ENCODE measurements around the gene PMPCA.
A peak's percentile ranks its signal among the peaks of the same experiment; 100 is the strongest.
"Not testable (repeated sequence)": the region's sequence is repeated elsewhere in the genome, so short reads cannot be mapped to it uniquely, and the experiment has no call there.

Gene PMPCA

DNA sequence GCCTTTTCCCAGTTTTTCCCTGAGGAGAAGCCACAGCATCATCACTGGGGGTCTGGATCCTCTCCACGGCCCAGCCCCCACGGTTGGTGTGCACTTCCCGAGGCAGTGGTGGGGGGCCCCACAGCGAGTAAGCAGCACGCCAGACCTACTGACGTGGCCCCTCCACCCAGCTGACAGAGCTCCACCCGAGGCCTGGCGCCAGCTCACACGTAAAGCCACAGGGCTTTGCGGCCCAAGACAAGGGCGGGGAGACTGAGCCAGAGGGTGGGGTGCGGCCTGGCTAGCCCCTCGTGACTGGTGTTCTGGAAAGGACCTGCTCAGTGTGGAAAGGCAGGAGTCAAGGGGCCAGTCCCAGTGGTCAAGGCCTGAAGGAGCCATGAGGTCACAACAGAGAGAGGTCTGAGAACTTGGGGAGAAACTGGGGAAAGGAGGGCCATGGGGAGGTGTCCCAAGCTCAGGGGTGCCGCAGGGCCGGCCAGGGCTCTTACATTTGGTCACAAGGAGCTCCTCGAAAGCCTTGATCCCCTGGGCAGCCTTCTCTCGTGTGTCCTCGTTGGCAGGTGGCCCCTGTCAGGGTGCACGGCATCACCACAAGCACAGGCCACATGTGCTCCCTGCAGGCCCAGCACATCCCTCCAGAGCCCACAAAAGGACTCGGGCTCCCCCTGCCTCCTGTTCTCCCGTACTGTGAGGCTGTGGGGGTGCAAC, 16.0 kb upstream of the PMPCA start:
- DNase-seq (ENCODE audit: low spot score): no peak

DNA sequence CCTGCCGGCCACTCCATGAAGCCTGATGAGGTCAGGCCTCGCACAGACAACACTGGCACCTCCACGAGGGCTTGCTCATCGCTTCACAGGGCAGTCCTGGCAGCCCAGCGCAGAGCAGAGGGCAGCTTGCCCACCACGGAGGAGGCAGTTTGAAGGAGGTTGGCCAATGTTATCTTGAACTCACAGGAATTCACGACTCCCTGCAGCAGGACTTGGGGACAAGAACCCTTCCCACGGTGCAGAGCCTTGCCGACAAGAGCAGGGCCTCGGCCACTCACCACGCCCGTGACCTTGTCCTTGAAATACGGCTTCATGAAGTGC, 15.5 kb upstream of the PMPCA start:
- no peak for DNase-seq (ENCODE audit: low spot score)

DNA sequence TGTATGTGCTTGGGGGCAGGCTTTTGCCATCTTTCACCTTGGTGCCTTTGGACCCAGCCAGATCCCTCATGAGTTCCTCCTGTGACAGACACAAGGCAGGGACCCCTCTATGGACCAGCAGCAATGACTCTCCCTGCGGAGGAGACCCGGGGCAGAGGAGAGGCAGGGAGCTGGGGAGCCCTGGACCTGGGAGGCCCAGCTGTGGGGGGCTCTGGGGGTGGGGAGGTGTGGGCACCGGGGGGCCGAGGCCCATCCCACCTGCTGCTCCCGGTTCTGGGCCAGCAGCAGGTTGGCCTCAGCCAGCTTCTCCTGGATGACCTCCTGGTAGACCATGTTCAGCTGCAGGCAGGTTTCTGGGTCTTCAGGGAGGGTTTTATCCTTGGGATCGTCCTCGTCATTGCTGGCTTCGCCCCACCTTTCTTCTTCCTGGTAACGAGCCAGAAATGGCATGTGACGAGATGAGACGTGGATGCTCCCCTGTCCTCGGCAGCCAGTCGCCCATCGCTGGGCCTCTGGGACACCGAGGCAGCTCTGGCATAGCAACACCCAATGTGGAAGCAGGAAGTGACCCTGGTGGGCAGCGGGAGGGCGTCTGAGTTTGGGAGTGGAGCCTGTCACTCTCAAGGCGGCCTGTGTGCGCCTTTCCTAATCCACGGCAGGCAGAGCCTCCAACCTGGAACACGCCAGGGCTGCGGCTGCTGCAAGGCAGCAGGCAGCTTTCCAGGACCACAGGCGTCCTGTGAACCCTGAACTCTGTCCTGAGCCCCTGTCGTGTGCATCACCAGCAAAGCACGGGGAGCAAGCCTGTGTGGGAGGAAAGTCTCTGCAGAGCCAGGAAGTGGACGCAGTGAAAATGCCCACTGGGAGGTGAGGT, 14.9 kb upstream of the PMPCA start:
- no peak for DNase-seq (ENCODE audit: low spot score)

DNA sequence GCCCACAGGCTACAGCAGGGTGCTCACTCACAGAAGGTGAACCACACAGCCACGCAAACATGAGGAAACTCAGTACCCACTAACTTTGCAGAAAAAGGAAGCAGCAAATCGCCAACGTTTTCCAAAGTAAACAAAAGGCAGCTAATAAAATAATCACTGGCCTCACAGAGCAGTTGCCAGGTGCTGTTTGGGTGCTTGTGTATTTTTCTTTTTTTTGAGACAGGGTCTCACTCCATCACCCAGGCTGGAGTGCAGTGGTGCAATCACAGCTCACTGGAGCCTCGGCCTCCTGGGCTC, 14.3 kb upstream of the PMPCA start:
- no peak for DNase-seq (ENCODE audit: low spot score)

DNA sequence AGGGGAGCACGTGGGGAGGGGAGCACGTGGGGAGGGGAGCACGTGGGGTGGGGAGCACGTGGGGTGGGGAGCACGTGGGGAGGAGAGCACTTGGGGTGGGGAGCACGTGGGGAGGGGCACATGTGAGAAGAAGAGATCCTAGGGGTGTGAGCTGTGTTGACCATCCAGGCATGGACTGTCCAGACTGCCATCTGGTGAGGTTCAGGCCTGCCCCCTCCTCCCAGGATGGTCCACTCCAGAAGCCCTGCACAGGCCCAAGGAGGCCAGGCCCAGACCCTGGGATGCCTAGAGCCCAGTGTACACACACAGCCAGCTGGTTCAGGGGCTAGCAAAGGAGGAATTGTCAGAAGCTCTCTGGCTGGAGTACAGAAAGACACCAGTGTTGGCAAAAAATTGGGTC, 12.8 kb upstream of the PMPCA start:
- DNase-seq (ENCODE audit: low spot score): no peak

DNA sequence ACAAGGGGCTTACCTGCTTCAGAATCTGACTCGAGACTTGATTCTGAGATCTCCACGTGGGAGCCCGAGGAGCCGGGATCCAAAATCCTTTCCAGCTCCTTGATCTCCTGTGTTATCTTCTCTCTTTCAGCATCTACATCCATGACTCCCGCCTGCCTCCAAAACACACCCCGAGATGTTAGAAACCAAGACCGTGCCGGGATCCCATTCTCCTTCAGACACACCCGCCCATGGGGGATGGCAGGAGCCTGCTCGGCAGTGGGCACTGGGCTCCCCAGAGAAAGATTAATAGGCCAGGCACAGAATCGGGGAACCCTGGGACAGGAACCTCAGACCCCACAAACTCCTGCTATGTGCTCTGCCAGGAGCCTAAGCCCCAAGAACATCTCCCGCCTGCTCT, 12.2 kb upstream of the PMPCA start:
- DNase-seq (ENCODE audit: low spot score): no peak

DNA sequence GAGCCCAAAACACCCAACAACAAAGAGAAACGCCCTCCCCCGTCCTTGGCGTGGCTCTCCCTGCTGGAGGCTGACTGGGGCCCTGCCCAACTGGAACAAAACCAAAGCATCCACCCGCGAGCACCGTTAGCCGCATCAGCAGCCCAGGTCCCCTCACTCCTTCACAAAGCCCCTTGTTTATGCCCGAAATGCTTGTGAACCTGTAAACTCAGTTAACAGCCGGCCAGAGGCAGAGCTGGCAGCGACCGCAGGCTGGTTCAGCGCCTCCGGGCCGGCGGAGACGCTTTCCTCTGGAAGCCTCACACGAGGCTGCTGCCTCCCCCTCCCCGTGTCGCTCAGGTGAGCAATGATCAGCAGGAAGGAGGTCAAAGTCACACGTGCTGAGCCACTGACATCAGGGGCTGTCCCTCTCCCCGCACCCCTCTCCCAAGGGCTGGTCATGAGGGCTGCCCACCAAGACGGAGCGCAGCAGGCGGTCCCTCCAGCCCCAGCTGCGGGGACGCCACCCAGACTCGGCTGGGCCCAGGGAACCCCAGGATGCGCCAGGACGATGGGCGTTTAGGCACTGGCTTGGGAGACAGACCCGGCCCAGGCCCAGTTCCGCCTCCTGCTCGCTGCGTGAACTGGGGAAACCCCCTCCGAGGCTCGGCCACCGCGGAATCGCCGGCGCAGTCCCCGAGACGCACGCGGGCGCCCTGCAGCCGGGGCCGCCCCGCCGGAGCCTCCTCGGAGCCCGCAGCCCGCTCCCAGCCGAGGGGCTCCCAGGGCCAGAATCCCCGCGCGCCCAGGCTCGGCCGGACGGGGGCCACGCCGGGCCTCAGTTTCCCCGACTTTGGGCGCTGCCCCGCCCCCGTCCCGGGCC, 11.1 kb upstream of the PMPCA start:
- peak; percentile 23 for DNase-seq (ENCODE audit: low spot score)

DNA sequence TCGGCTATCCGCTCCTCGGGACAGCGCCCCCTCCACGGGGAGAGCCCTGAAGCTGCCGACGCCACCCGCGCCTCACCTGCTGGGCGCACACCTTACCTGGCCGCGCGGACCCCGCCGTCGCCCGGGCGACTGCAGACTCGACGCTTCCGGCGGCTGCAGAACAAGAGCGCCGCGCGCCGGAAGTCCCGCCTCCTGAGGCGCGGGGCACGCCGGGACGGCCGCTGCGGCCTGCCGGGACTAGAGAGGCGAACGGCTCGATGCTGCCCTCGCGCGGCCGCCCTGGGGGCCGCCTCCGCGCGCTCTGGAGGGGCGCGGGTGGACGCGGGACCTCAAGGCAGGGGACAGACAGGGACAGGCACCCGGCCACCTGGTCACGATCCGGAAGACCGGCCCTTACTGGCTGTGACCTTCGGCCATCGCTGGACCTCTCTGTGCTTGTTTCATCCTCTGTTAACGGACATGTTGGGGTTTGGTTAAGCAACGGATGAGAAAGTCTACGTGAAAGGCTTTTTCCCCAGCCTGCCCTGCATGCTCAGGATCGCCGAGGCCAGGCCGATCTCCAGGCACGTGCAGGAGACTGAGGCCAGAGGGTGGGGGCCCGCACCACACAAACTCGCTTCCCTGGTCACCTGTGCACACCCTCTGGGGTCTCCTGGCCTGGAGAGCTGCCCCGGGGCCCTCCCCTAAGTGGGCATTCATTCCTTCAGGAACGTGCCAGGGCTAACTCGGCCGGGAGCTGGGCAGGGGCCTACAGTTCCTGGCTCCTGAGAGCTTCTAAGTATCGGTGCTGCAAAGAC, 10.2 kb upstream of the PMPCA start, which contains the start of gene SNAPC4:
TSS of gene SNAPC4 (minus strand) at position 133 of the 797 bp plus-strand sequence. CDS start 1,742 bp downstream, outside the sequence.
- DNase-seq (ENCODE audit: low spot score): peak; percentile 88

DNA sequence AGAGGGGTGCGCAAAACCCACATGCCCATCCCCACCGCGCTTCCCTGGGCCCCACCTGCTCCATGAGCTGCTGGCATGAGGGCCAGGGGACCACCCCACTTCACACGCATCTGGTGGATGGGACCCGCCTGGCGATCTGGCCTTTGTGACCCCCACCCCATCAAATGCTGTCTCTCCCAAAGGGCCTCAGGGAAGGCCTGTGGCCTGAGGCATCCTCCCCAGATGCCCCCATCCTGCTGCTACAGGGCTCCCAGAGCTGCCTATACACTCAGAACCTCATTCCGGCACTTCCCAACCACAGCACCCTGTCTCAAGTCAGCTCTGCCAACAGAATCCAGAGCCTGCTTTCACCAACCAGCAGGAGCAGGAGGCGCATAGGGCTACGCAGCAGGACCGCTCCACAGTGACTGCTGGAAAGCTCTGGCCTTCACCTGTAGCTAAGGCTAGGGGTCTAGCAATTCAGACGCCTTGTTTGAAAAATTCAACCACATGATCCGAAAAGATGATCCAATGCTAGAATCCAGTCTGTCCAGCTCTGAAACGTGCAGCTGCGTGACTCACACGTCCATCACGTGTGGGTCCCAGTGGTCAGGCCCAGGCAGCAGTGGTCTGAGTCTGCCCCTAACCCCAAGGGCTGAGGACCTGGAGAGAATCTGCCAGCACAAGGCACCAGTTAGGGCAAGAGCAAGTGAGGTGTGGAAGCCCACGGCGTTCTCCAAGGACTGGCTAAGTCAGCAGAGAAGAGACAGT, 9.1 kb upstream of the PMPCA start:
- no peak for DNase-seq (ENCODE audit: low spot score)

DNA sequence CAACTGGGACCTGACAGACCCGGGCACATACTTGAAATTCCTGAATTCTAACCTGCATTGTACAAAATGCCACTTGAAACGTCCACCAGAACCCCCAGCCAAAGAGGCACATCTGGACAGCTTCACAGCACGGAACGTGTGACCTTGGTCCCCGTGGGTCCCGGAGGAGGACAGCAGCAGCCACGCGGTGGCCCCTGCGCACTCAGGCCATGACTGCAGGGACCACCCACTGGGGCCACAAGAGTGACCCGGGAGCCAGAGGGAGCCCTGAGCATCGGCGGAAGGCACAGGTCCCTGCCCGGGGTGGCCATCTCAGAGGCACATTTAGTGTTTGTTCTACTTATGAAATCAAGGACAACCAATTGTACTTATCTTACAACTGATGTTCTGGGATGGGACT, 8.4 kb upstream of the PMPCA start:
- no peak for DNase-seq (ENCODE audit: low spot score)

DNA sequence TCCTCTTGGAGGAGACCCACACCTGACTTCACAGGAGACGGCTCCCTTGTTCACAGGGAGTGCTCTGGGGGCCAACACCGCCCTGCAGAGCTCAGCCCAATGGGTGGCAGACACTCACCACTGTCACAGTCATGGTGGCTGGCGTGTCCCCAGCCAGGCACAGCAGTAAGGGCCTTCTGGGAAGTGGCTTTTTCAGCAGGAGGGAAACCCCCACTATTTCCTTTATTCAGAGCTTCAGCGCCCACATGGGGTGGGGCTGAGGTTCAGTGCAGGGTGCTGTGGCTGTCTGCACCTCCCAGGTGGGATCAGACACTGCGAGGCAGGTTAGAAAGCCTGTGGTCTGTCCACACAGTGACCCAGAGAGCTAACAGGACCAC, 6.9 kb upstream of the PMPCA start:
- DNase-seq (ENCODE audit: low spot score): peak; percentile 83

DNA sequence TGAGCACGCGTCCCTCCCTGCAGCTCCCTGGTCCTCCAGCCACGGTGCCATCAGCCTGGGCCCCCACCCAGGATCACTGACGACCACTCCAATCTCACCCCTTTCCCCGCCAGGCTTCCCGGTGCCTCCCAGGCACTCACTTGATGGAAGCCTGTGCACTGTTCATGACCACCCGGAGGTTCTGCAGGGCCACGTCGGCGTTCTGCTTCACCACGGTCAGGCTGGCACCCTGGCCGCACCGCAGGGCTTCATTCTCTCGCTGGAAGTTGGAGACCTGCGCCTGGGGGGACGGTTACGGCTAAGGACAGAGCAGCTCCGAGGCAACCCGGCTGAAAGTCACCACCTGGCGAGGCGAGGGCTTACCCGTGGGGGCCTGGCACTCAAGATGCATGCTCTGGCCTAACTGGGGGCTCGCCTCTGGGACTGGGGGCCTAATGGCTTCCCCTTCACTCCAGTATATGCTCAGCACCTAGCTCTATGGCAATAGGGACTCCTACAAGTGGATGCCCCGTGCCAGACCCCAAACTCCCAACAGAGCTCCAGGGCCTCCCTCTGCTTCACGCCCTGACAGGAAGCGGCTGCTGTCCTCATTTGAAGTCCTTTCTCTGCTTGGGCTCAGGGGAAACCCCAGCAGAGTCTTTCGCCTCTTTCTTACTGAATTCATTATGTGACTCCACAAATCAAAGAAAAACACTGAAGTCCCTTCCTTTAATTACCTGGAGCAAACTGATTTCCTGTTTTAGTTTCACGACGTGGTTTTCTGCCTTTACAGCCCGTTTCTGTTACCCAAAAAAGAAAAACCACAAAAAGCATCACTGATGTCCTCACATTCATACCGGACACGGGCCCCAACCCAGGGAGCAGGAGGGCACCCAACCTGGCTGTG, 6.3 kb upstream of the PMPCA start:
- peak; percentile 52 for DNase-seq (ENCODE audit: low spot score)

DNA sequence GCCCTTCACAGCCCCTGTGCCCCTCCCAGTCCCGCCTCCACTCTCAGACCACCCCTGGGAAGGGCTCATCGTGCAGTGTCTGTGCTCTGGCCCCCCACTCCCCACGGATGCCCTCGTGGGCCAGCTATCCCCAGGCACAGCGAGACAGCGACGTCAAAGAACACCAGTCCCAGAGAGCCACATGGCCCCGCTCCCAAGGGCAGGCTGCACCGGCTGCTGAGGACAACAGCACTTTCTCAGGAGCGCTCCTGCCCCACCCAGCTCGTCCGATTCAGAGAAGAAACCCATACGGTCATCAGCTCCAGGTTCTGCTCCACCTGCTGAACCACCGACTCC, 5.7 kb upstream of the PMPCA start:
- DNase-seq (ENCODE audit: low spot score): no peak

DNA sequence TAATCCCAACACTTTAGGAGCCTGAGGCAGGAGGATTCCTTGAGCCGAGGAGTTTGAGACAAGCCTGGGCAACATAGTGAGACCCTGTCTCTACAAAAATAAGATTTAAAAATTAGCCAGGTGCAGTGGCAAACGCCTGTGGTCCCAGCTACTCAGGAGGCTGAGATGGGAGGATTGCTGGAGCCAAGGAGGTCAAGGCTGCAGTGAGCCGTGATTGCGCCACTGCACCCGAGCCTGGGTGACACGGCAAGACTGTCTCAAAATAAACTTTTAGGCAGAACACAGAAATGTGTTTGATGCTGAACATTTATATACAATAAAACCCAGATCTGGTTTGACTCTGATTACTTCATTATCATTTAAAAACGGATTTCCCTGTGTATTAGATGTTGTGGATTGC, 5.0 kb upstream of the PMPCA start:
- DNase-seq (ENCODE audit: low spot score): no peak

DNA sequence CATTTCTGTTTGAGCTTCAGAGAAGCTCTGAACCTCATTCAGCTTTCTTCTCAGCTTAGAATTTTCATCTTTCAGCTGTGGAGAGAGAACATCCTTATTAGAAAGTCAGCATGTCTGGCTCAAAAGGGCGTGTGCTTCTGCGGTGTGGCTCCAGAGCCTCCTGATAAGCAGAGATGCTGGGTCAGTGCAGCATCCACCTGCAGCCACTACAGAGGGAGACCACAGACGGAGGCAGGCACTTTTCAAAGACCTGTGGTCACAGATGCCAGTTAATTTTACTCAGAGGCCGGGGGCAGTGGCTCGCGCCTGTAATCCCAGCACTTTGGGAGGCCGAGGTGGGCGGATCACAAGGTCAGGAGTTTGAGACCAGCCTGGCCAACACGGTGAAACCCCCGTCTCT, 4.6 kb upstream of the PMPCA start:
- not testable (repeated sequence) for DNase-seq (ENCODE audit: low spot score)

DNA sequence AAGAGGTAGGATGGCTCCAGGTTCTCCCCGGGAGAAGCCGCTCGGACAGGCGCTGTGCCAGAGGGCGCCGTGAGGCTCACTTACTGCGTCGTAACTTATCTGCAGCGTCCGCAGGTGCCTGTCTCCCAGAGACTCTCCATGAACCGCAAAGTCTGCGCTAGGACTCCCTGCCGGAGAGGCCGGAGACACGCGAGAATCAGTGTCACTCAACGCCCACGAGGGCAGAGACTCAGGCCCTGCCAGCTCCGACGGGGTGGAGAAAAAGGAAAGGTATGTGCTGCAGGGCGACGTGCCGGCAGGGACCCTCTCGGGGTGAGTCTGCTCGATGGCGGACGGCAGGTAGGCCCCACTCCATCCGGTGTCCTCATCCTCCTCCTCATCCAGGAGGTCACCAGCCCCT, 3.4 kb upstream of the PMPCA start:
- not testable (repeated sequence) for DNase-seq (ENCODE audit: low spot score)

DNA sequence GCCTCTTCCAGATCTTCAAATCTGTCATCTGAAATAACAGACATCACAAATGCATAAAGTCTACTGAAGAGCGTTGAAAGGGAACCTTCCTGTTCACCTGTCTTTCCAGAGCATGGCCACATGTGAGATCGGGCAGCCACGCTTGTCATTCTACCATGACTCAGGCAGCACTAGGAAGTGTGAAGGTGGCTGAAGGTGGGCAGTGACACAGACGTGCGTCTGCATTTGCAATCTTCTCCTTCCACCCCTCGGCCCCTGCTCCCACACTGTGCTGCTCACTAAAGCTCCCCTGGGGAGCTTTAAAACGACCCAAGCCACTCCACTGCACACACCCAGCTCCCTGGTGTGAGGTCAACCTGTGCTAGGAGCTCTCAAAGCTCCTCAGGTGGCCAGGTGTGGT, 2.5 kb upstream of the PMPCA start:
- DNase-seq (ENCODE audit: low spot score): no peak

DNA sequence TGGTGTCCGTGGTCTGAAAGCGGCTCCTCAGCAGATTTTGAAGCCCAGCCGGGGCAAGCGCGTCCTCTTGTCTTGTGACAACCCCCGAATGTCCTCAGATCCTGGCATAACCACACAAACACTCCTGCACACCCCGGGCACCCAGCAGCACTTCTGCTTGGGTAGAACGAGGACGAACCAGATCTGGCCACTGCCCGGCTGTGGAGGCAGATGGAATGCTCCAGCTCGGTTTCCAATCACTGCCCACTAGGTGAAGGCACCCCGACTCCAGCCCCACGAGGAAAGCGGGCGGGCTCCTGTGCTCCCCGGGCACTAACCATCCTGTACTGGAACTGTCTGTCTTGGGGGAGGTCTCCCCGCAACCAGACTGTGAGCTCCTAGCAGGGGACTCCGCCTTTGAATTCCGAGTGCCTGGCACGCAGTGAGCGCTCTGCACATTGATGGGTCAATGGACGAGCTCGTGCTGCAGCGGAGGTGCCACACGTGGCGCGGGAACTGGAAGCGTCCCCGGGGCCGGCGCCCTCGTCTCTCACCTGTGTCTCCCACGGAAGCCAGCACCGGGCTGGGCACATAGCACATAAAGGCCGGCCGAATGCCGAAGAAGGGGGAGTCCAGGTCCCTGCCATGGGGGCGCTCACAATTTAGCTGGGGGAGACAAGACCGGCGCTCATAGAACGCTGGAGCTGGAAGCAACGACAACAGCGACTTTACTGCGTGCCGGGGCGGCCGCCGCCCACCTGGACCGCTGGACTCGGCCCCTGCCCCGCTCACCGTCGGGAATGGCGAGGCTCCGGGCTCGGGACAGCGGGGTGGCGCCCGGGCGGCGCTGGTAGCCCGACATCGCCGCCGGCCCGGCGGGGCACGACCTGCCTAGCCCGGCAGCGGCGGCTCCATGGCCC, 652 bp upstream of the PMPCA start:
- peak; percentile 23 for DNase-seq (ENCODE audit: low spot score)

DNA sequence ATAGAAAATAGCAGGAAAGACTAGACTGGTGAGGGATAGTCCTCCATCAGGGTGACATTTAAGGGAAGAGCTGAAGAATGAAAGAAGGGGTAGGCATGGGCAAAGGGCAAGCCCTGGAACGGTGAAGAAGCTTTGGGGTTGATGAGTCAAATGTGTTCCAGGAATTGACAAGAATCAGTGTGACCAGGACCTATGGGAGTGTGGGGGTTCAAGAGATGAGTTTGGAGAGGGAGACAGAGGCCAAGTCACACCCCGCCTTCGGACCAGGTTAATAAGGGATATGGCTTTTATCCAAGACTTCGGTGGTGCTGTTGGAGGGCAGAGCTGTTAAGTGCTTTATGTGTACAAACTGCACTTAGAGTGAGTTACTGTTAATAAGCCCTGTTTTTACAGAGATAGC, 920 bp downstream of the PMPCA start:
- DNase-seq (ENCODE audit: low spot score): no peak
